HFF-Myc (cell line): Measurements from ENCODE around the gene DEPDC5.

Experiments used
- DNase-seq: peaks from one replicate; pipeline ENCODE4 v3.0.0-alpha.2; 2011; ENCODE audit warnings: low read depth; ENCODE audit errors: extremely low read depth
- H3K4me3 ChIP-seq: replicated peaks from 2 replicates; pipeline ENCODE4 v1.5.1; 2011; ENCODE audit warnings: low read depth, mild to moderate bottlenecking, control low read depth, low read length
- CTCF ChIP-seq: IDR thresholded peaks from 2 replicates; pipeline ENCODE4 v1.5.1; 2012; ENCODE audit warnings: mild to moderate bottlenecking, low read depth, low read length, control low read depth; ENCODE audit errors: missing control alignments

DEPDC5 gene

GRCh38 chr22:31728857-31729256, 25.0 kb upstream of the DEPDC5 start:
- DNase-seq: no peak
- no peak overlapping the region for H3K4me3 ChIP-seq
- no peak for TF ChIP-seq CTCF

GRCh38 chr22:31730344-31730711, 23.5 kb upstream of the DEPDC5 start:
- no peak overlapping the region for H3K4me3 ChIP-seq
- TF ChIP-seq CTCF: peak; percentile 12
- no peak for DNase-seq

- no peak for DNase-seq
- TF ChIP-seq CTCF: no peak
- no peak overlapping the region for H3K4me3 ChIP-seq
These were observed 21.6 kb upstream of the DEPDC5 start for GRCh38 chr22:31732089-31732829.

- no peak overlapping the region for H3K4me3 ChIP-seq
- TF ChIP-seq CTCF: no peak
- no peak for DNase-seq
These were observed 20.2 kb upstream of the DEPDC5 start for GRCh38 chr22:31733580-31734079.

- no peak overlapping the region for H3K4me3 ChIP-seq
- TF ChIP-seq CTCF: no peak
- DNase-seq: no peak
These were observed 19.3 kb upstream of the DEPDC5 start for GRCh38 chr22:31734512-31734911.

- H3K4me3 ChIP-seq: no peak overlapping the region
- no peak for DNase-seq
- no peak for TF ChIP-seq CTCF
These were observed 17.4 kb upstream of the DEPDC5 start for GRCh38 chr22:31736458-31736857.

- no peak overlapping the region for H3K4me3 ChIP-seq
- DNase-seq: no peak
- TF ChIP-seq CTCF: no peak
These were observed 15.9 kb upstream of the DEPDC5 start for GRCh38 chr22:31737932-31738331.
